ENCODE measurements around the gene GATAD2A.
A peak's percentile ranks its signal among the peaks of the same experiment; 100 is the strongest.

The GATAD2A gene

GRCh38 chr19:19534556-19535265, 129.2 kb downstream of the GATAD2A start:
- DNase-seq = no peak

- DNase-seq = no peak
These were observed 130.1 kb downstream of the GATAD2A start for GRCh38 chr19:19535311-19536191.

- no peak for DNase-seq
These were observed 131.9 kb downstream of the GATAD2A start for GRCh38 chr19:19537075-19538048.

- peak; percentile 72 for DNase-seq
These were observed 132.7 kb downstream of the GATAD2A start, which contains the start of gene CILP2 for GRCh38 chr19:19538061-19538784. Gene CILP2 (plus strand): TSS chr19:19538265. CDS start chr19:19538350, 85 bp downstream.

- DNase-seq = peak; percentile 43
These were observed 133.3 kb downstream of the GATAD2A start for GRCh38 chr19:19538785-19539166.

- DNase-seq = no peak
These were observed 134.2 kb downstream of the GATAD2A start for GRCh38 chr19:19539698-19540063.

- peak; percentile 58 for DNase-seq
These were observed 134.7 kb downstream of the GATAD2A start for GRCh38 chr19:19540064-19540714.

- peak; percentile 97 for DNase-seq
These were observed 135.4 kb downstream of the GATAD2A start for GRCh38 chr19:19540715-19541515.

- DNase-seq = no peak
These were observed 136.1 kb downstream of the GATAD2A start for GRCh38 chr19:19541616-19542015.

GRCh38 chr19:19542507-19542906, 137.0 kb downstream of the GATAD2A start:
- DNase-seq = no peak

GRCh38 chr19:19543101-19543500, 137.6 kb downstream of the GATAD2A start:
- DNase-seq = no peak

GRCh38 chr19:19543640-19544039, 138.2 kb downstream of the GATAD2A start:
- no peak for DNase-seq

- no peak for DNase-seq
These were observed 138.9 kb downstream of the GATAD2A start for GRCh38 chr19:19544257-19544953.

- DNase-seq = no peak
These were observed 139.6 kb downstream of the GATAD2A start for GRCh38 chr19:19544954-19545591.

- DNase-seq = no peak
These were observed 140.2 kb downstream of the GATAD2A start for GRCh38 chr19:19545707-19546106.

GRCh38 chr19:19546751-19547162, 141.3 kb downstream of the GATAD2A start:
- no peak for DNase-seq

GRCh38 chr19:19547674-19548336, 142.3 kb downstream of the GATAD2A start:
- DNase-seq = no peak

- DNase-seq = no peak
These were observed 143.7 kb downstream of the GATAD2A start for GRCh38 chr19:19548915-19549759.
